H9 (cell line): ENCODE data around the gene COL18A1. TPM values are rescaled to one million over a fixed set of nuclear protein-coding genes. Genes with fewer than 3 reads are reported as not detected.

Experiments
- DNase-seq: peaks from one replicate; pipeline ENCODE4 v3.0.0-alpha.2; 2017
- H2AFZ ChIP-seq: one replicate; pipeline ENCODE4 v1.6.1; 2013; ENCODE audit warnings: mild to moderate bottlenecking, low read length, control low read depth, moderate library complexity
- H2AK5ac ChIP-seq: 2 replicates; pipeline ENCODE4 v1.6.1; 2013; ENCODE audit warnings: low read length, control low read depth, mixed read lengths; ENCODE audit not compliant: insufficient read length
- H2BK120ac ChIP-seq: one replicate; pipeline ENCODE4 v1.6.1; 2013; ENCODE audit warnings: low read depth, mild to moderate bottlenecking, low read length, control low read depth, inconsistent platforms; ENCODE audit not compliant: poor library complexity, severe bottlenecking
- H2BK12ac ChIP-seq: 2 replicates; pipeline ENCODE4 v1.6.1; 2013; ENCODE audit warnings: low read length, control low read depth, mixed read lengths, low read depth; ENCODE audit not compliant: insufficient read length
- H2BK15ac ChIP-seq: 2 replicates; pipeline ENCODE4 v1.6.1; 2013; ENCODE audit warnings: low read depth, low read length, control low read depth
- H2BK20ac ChIP-seq: one replicate; pipeline ENCODE4 v1.6.1; 2013; ENCODE audit warnings: low read depth, mild to moderate bottlenecking, low read length, control low read depth, inconsistent platforms; ENCODE audit not compliant: poor library complexity, severe bottlenecking
- H2BK5ac ChIP-seq: 2 replicates; pipeline ENCODE4 v1.6.1; 2013; ENCODE audit warnings: low read length, control low read depth, mixed read lengths; ENCODE audit not compliant: insufficient read length
- H3K14ac ChIP-seq: 2 replicates; pipeline ENCODE4 v1.6.1; 2013; ENCODE audit warnings: low read length, control low read depth; ENCODE audit not compliant: insufficient read depth
- H3K18ac ChIP-seq: 2 replicates; pipeline ENCODE4 v1.6.1; 2013; ENCODE audit warnings: low read depth, mild to moderate bottlenecking, mixed read lengths, low read length, control low read depth; ENCODE audit not compliant: insufficient read length
- H3K23ac ChIP-seq: 2 replicates; pipeline ENCODE4 v1.6.1; 2013; ENCODE audit warnings: low read length, control low read depth, mixed read lengths, low read depth; ENCODE audit not compliant: insufficient read length
- H3K23me2 ChIP-seq: 2 replicates; pipeline ENCODE4 v1.6.1; 2013; ENCODE audit warnings: low read depth, mild to moderate bottlenecking, mixed read lengths, low read length, control low read depth; ENCODE audit not compliant: insufficient read length, poor library complexity, severe bottlenecking
- H3K27ac ChIP-seq: 2 replicates; pipeline ENCODE4 v1.5.1; 2013; ENCODE audit warnings: low read length, control low read depth, mixed read lengths, low read depth; ENCODE audit not compliant: insufficient read length
- H3K27me3 ChIP-seq: 2 replicates; pipeline ENCODE4 v1.6.1; 2013; ENCODE audit warnings: low read length, control low read depth, inconsistent platforms; ENCODE audit not compliant: insufficient read depth
- H3K4ac ChIP-seq: 2 replicates; pipeline ENCODE4 v1.6.1; 2013; ENCODE audit warnings: low read depth, mild to moderate bottlenecking, control low read depth, inconsistent platforms, low read length, moderate library complexity
- H3K4me1 ChIP-seq: 2 replicates; pipeline ENCODE4 v1.6.1; 2013; ENCODE audit warnings: low read length, control low read depth, inconsistent platforms; ENCODE audit not compliant: insufficient read depth
- H3K4me2 ChIP-seq: 2 replicates; pipeline ENCODE4 v1.6.1; 2013; ENCODE audit warnings: low read length, control low read depth, mixed read lengths; ENCODE audit not compliant: insufficient read length, insufficient read depth
- H3K56ac ChIP-seq: 2 replicates; pipeline ENCODE4 v1.6.1; 2013; ENCODE audit warnings: low read depth, mild to moderate bottlenecking, mixed read lengths, low read length, control low read depth; ENCODE audit not compliant: insufficient read length
- H3K79me1 ChIP-seq: 2 replicates; pipeline ENCODE4 v1.6.1; 2013; ENCODE audit warnings: low read depth, mild to moderate bottlenecking, moderate library complexity, low read length, control low read depth, inconsistent platforms; ENCODE audit not compliant: insufficient read depth, poor library complexity, severe bottlenecking
- H3K79me2 ChIP-seq: 2 replicates; pipeline ENCODE4 v1.6.1; 2013; ENCODE audit warnings: low read length, control low read depth, inconsistent platforms; ENCODE audit not compliant: insufficient read depth
- H3K9ac ChIP-seq: 2 replicates; pipeline ENCODE4 v1.6.1; 2013; ENCODE audit warnings: low read length, control low read depth, mixed read lengths; ENCODE audit not compliant: insufficient read length; ENCODE audit errors: extremely low read depth
- H3K9me3 ChIP-seq: one replicate; pipeline ENCODE4 v1.6.1; 2013; ENCODE audit warnings: low read depth, low read length, inconsistent platforms; ENCODE audit not compliant: control insufficient read depth
- H3T11ph ChIP-seq: one replicate; pipeline ENCODE4 v1.6.1; 2013; ENCODE audit warnings: mild to moderate bottlenecking, low read length, control low read depth, inconsistent platforms
- H4K20me1 ChIP-seq: one replicate; pipeline ENCODE4 v1.6.1; 2013; ENCODE audit not compliant: control insufficient read depth, insufficient read length, insufficient read depth
- H4K5ac ChIP-seq: 2 replicates; pipeline ENCODE4 v1.6.1; 2013; ENCODE audit warnings: low read depth, mild to moderate bottlenecking, mixed read lengths, low read length, control low read depth; ENCODE audit not compliant: insufficient read length
- H4K8ac ChIP-seq: replicated peaks from 2 replicates; pipeline ENCODE4 v1.6.1; 2013; ENCODE audit warnings: low read length, control low read depth, mixed read lengths, low read depth; ENCODE audit not compliant: insufficient read length
- H4K91ac ChIP-seq: 2 replicates; pipeline ENCODE4 v1.6.1; 2013; ENCODE audit warnings: low read depth, mild to moderate bottlenecking, moderate library complexity, mixed read lengths, low read length, control low read depth; ENCODE audit not compliant: insufficient read length
- H3K27ac Mint-ChIP-seq, 3 experiments: 2 replicates in 2 of 3; 3 replicates in 1 of 3; pipeline ENCODE4 v1.8.0; 2020 to 2021; ENCODE audit warnings: mixed read lengths in 3 of 3, mild to moderate bottlenecking in 1 of 3, moderate library complexity in 1 of 3
- H3K27me3 Mint-ChIP-seq: 2 replicates; pipeline ENCODE4 v1.8.0; 2021; ENCODE audit warnings: low read depth, mild to moderate bottlenecking, moderate library complexity, mixed read lengths
- H3K36me3 Mint-ChIP-seq, 3 experiments: 2 replicates in 2 of 3; 3 replicates in 1 of 3; pipeline ENCODE4 v1.8.0; 2020 to 2021; ENCODE audit warnings: low read depth in 3 of 3, mixed read lengths in 3 of 3; ENCODE audit not compliant: insufficient read depth in 1 of 3
- H3K4me1 Mint-ChIP-seq, 2 experiments: 2 replicates each; pipeline ENCODE4 v1.8.0; 2020; ENCODE audit warnings: mixed read lengths in 2 of 2
- H3K4me3 Mint-ChIP-seq, 2 experiments: 2 replicates in 1 of 2; 3 replicates in 1 of 2; pipeline ENCODE4 v1.8.0; 2020 to 2021; ENCODE audit warnings: mild to moderate bottlenecking in 2 of 2, mixed read lengths in 2 of 2, moderate library complexity in 1 of 2
- H3K9me3 Mint-ChIP-seq, 2 experiments: 2 replicates in 1 of 2; 3 replicates in 1 of 2; pipeline ENCODE4 v1.8.0; 2020; ENCODE audit warnings: mild to moderate bottlenecking in 2 of 2, mixed read lengths in 2 of 2, moderate library complexity in 1 of 2
- CTCF ChIP-seq: fragments of 200-600 bp; sonication (generic); conservative IDR thresholded peaks from 3 replicates; pipeline ENCODE4 v1.8.0; 2021; ENCODE audit warnings: antibody characterized with exemption, mild to moderate bottlenecking
- WGBS: extraction: QIAGEN DNeasy Blood & Tissue Kit; methylation state at CpG from one replicate; pipeline ENCODE4 v1.1.7; 2013; ENCODE audit warnings: missing lambda C conversion rate, low lambda C conversion rate, mixed read lengths; ENCODE audit not compliant: insufficient read length; ENCODE audit errors: extremely low coverage; 5-methylcytosine and 5-hydroxymethylcytosine counted together
- total RNA-seq: library from RNA; stranded (reverse); gene quantifications from 2 replicates; pipeline ENCODE4 v1.2.1, GENCODE V29; 2021

Gene COL18A1
- total RNA-seq, 1 experiment from 2014 or later, result 232 TPM

- no peaks in the 10 kb centered on the region for H3K9me3 ChIP-seq
- no peak overlapping the region for H3K4me2 ChIP-seq
- H3K4ac ChIP-seq, result no peak overlapping the region
- no CpG with 5 or more reads among the region's 9 CpGs for whole genome bisulfite sequencing
- no peaks in the 10 kb centered on the region for H3K79me2 ChIP-seq
- peak overlapping the region in 1 of 3 experiments; percentile 77; a peak in 1 of 7 replicates for H3K27ac Mint-ChIP-seq
- no peak overlapping the region for H3K23ac ChIP-seq
- no peak overlapping the region for H2BK20ac ChIP-seq
- no peak for TF ChIP-seq CTCF
- no peak overlapping the region for H2BK120ac ChIP-seq
- no peak overlapping the region for H2AK5ac ChIP-seq
- H3K4me1 Mint-ChIP-seq, result peaks cover 19 to 26% of the 10 kb centered on the region in 2 experiments
- H2BK12ac ChIP-seq, result no peak overlapping the region
- H4K5ac ChIP-seq, result no peak overlapping the region
- H3K27me3 Mint-ChIP-seq, result peaks cover 31% of the 10 kb centered on the region
- no peak overlapping the region for H3K18ac ChIP-seq
- no peak for DNase-seq
- no peak overlapping the region for H2BK15ac ChIP-seq
- H3K9ac ChIP-seq, result no peak overlapping the region
- H3K56ac ChIP-seq, result no peak overlapping the region
- no peak overlapping the region; a peak in 1 of 5 replicates for H3K4me3 Mint-ChIP-seq
- H3K79me1 ChIP-seq, result no peaks in the 10 kb centered on the region
- no peak overlapping the region for H3T11ph ChIP-seq
- no peak overlapping the region for H4K8ac ChIP-seq
- H3K14ac ChIP-seq, result no peak overlapping the region
- no peaks in the 10 kb centered on the region for H3K23me2 ChIP-seq
- H2BK5ac ChIP-seq, result no peak overlapping the region
- H2AFZ ChIP-seq, result no peak overlapping the region
- H3K27me3 ChIP-seq, result no peaks in the 10 kb centered on the region
- peaks cover 3 to 6% of the 10 kb centered on the region in 2 experiments; a peak in 3 of 5 replicates for H3K9me3 Mint-ChIP-seq
- peaks cover 2% of the 10 kb centered on the region; the same call in 1 of the 2 replicates for H3K4me1 ChIP-seq
- H4K20me1 ChIP-seq, result no peaks in the 10 kb centered on the region
- no peak overlapping the region for H4K91ac ChIP-seq
- no peak overlapping the region for H3K27ac ChIP-seq
- peaks cover 0 to 7% (median 1%) of the 10 kb centered on the region in 3 experiments; a peak in 2 of 7 replicates for H3K36me3 Mint-ChIP-seq
Measured at GRCh38 chr21:45548711-45549491, 143.9 kb downstream of the COL18A1 start.
